Peyer's patch (tissue), 4 donors: ENCODE data around the gene KCNC3. TPM values are rescaled to one million over a fixed set of nuclear protein-coding genes. Genes with fewer than 3 reads are reported as not detected.
A peak's percentile ranks its signal among the peaks of the same experiment; 100 is the strongest.

Experiments used
- DNase-seq, 3 donors: peaks; one replicate each; pipeline ENCODE4 v3.0.0-alpha.2; 2017 to 2019
- H3K27ac ChIP-seq, 4 donors: fragments of 200-600 bp; sonication (generic); one replicate each; pipeline ENCODE4 v1.5.1; 2016 to 2019
- H3K27me3 ChIP-seq, 2 donors: fragments of 200-600 bp; sonication (generic); one replicate each; pipeline ENCODE4 v1.5.1; 2019
- H3K36me3 ChIP-seq, 3 donors: fragments of 200-600 bp; sonication (generic); one replicate each; pipeline ENCODE4 v1.5.1; 2016 to 2019
- H3K4me1 ChIP-seq, 4 donors: fragments of 200-600 bp; sonication (generic); one replicate each; pipeline ENCODE4 v1.5.1; 2016 to 2019
- H3K4me3 ChIP-seq, 4 donors: fragments of 200-600 bp; sonication (generic); 1 replicate in 3 of 4; 2 replicates in 1 of 4; pipeline ENCODE4 v1.5.1; 2016 to 2019; ENCODE audit warnings: mild to moderate bottlenecking in 1 of 4
- H3K9me3 ChIP-seq, 4 donors: fragments of 200-600 bp; sonication (generic); one replicate each; pipeline ENCODE4 v1.5.1; 2016 to 2019; ENCODE audit warnings: mild to moderate bottlenecking in 1 of 4
- CTCF ChIP-seq, 6 experiments: fragments of 450-650 bp in 4 of 6; fragments of 200-600 bp in 2 of 6; sonication (generic) in 1 of 6; IDR thresholded peaks; one replicate each; pipeline ENCODE4 v1.5.1; 2017 to 2019; ENCODE audit warnings: antibody characterized with exemption in 6 of 6, mild to moderate bottlenecking in 3 of 6, moderate library complexity in 1 of 6
- POLR2A ChIP-seq, 2 donors: fragments of 450-650 bp; IDR thresholded peaks; one replicate each; pipeline ENCODE4 v1.5.1; 2017; ENCODE audit warnings: antibody characterized with exemption in 2 of 2, mild to moderate bottlenecking in 2 of 2, moderate library complexity in 2 of 2
- total RNA-seq, 4 donors: library from RNA; depleted of rRNA; stranded (reverse); fragments of >200 nt; gene quantifications; one replicate each; pipeline ENCODE4 v1.1.0, GENCODE V29; 2016

Gene KCNC3
- total RNA-seq, 4 donors from 2014 or later: 0.18 to 3.3 (median 1.1) TPM

GRCh38 chr19:50272263-50272897 is 56.8 kb downstream of the KCNC3 start:
- Histone ChIP-seq H3K4me3 (no peak overlapping the region), H3K9me3 (no peaks in the 10 kb centered on the region), H3K27me3 (no peaks in the 10 kb centered on the region), H3K36me3 (peaks cover 0 to 85% (median 0%) of the 10 kb centered on the region in 3 donors), H3K4me1 (no peaks in the 10 kb centered on the region), H3K27ac (no peak overlapping the region)
- DNase-seq: no peak
- TF ChIP-seq CTCF (IDR thresholded peaks at IDR 0.05) (no peak), POLR2A (IDR thresholded peaks at IDR 0.05) (no peak)

DNA sequence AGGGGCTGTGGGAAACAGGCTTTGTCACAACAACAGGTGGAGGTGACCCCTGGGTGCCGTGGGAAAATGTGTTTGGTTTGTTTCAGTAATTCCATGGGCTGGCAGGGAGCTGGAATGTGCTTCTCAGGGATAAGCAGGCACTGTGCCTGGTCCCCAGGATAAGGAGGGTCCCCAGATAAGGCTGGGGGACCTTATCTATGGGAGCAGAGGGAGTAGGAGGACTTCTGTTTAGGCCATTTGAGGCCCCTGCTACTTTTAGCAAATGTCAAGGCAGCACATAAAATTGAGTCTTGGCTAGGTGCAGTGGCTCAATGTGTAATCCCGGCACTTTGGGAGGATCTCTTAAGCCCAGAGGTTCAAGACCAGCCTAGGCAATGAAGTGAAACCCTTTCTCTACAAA is 59.5 kb downstream of the KCNC3 start:
- no peaks in the 10 kb centered on the region for H3K4me1 ChIP-seq
- H3K9me3 ChIP-seq: no peaks in the 10 kb centered on the region
- no peak overlapping the region for H3K4me3 ChIP-seq
- no peak for DNase-seq
- no peak overlapping the region for H3K27ac ChIP-seq
- peaks cover 0 to 81% (median 0%) of the 10 kb centered on the region in 3 donors for H3K36me3 ChIP-seq
- H3K27me3 ChIP-seq: no peaks in the 10 kb centered on the region
- no peak for TF ChIP-seq POLR2A (IDR thresholded peaks at IDR 0.05)
- no peak for TF ChIP-seq CTCF (IDR thresholded peaks at IDR 0.05)

DNA sequence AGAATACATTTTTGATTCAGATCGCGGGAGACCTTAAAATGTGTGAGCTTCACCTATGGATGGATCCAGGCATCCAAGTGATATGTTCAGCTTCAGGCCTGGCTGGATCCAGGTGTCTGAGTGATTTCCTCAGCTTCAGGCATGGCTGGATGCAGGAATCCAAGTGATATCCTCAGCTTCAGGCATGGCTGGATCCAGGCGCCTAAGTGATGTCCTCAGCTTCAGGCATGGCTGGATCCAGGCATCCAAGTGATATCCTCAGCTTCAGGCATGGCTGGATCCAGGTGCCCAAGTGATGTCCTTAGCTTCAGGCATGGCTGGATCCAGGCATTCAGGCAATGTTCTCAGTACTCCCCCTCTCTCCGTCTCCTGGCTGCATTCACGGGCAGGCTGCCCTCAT is 60.7 kb downstream of the KCNC3 start:
- Histone ChIP-seq H3K4me3 (no peak overlapping the region), H3K27ac (no peak overlapping the region), H3K4me1 (no peaks in the 10 kb centered on the region), H3K27me3 (no peaks in the 10 kb centered on the region), H3K36me3 (peaks cover 0 to 82% (median 0%) of the 10 kb centered on the region in 3 donors), H3K9me3 (no peaks in the 10 kb centered on the region)
- TF ChIP-seq POLR2A (IDR thresholded peaks at IDR 0.05) (no peak), CTCF (IDR thresholded peaks at IDR 0.05) (no peak)
- DNase-seq: no peak

- Histone ChIP-seq H3K27ac (no peak overlapping the region), H3K4me3 (no peak overlapping the region), H3K36me3 (peaks cover 0 to 84% (median 0%) of the 10 kb centered on the region in 3 donors), H3K4me1 (no peaks in the 10 kb centered on the region), H3K9me3 (no peaks in the 10 kb centered on the region), H3K27me3 (no peaks in the 10 kb centered on the region)
- TF ChIP-seq POLR2A (IDR thresholded peaks at IDR 0.05) (no peak), CTCF (IDR thresholded peaks at IDR 0.05) (no peak)
- DNase-seq: no peak
Measured at GRCh38 chr19:50268041-50268440, 61.1 kb downstream of the KCNC3 start.

GRCh38 chr19:50266896-50267295 is 62.3 kb downstream of the KCNC3 start:
- no peak for TF ChIP-seq CTCF (IDR thresholded peaks at IDR 0.05)
- TF ChIP-seq POLR2A (IDR thresholded peaks at IDR 0.05): no peak
- Histone ChIP-seq H3K27me3 (no peaks in the 10 kb centered on the region), H3K36me3 (peaks cover 0 to 84% (median 0%) of the 10 kb centered on the region in 3 donors), H3K4me1 (no peaks in the 10 kb centered on the region), H3K27ac (peak overlapping the region in 1 of 4 donors; percentile 43), H3K4me3 (no peak overlapping the region), H3K9me3 (no peaks in the 10 kb centered on the region)
- peak in 2 of 3 donors; percentile 60 to 77 for DNase-seq
